Liver (tissue), 9 donors: Measurements from ENCODE around the gene POLDIP3. TPM values are rescaled to one million over a fixed set of nuclear protein-coding genes. Genes with fewer than 3 reads are reported as not detected.

ENCODE experiments used
- DNase-seq: peaks from one replicate; pipeline ENCODE4 v3.0.0-alpha.2; 2017; ENCODE audit warnings: low spot score
- H3K27ac ChIP-seq, 2 donors: one replicate each; pipeline ENCODE4 v1.7.0; 2013; ENCODE audit warnings: inconsistent platforms in 2 of 2, low read length in 2 of 2, control low read depth in 1 of 2, low read depth in 1 of 2, mild to moderate bottlenecking in 1 of 2
- H3K27me3 ChIP-seq, 4 donors: one replicate each; pipeline versions ENCODE4 v1.6.1 to v1.7.0; 2013; ENCODE audit warnings: low read length in 3 of 4, inconsistent platforms in 1 of 4, mild to moderate bottlenecking in 1 of 4, moderate library complexity in 1 of 4; ENCODE audit not compliant: control insufficient read depth in 4 of 4, insufficient read depth in 4 of 4
- H3K36me3 ChIP-seq, 4 donors: one replicate each; pipeline versions ENCODE4 v1.6.1 to v1.7.0; 2013; ENCODE audit warnings: low read length in 3 of 4, mild to moderate bottlenecking in 3 of 4, low read depth in 1 of 4, moderate library complexity in 1 of 4; ENCODE audit not compliant: control insufficient read depth in 4 of 4, insufficient read depth in 3 of 4
- H3K4me1 ChIP-seq, 4 donors: one replicate each; pipeline versions ENCODE4 v1.6.1 to v1.7.0; 2013; ENCODE audit warnings: low read length in 3 of 4, mild to moderate bottlenecking in 3 of 4, moderate library complexity in 1 of 4; ENCODE audit not compliant: control insufficient read depth in 4 of 4, insufficient read depth in 4 of 4
- H3K4me3 ChIP-seq, 3 donors: one replicate each; pipeline versions ENCODE4 v1.6.1 to v1.7.0; 2013; ENCODE audit warnings: low read length in 3 of 3, control low read depth in 1 of 3, low read depth in 1 of 3, mild to moderate bottlenecking in 1 of 3
- H3K9ac ChIP-seq, 2 donors: one replicate each; pipeline ENCODE4 v1.7.0; 2013; ENCODE audit warnings: low read length in 2 of 2, mild to moderate bottlenecking in 2 of 2, moderate library complexity in 2 of 2, control low read depth in 1 of 2, low read depth in 1 of 2
- H3K9me3 ChIP-seq, 4 donors: one replicate each; pipeline versions ENCODE4 v1.6.1 to v1.7.0; 2013; ENCODE audit warnings: low read length in 3 of 4; ENCODE audit not compliant: control insufficient read depth in 4 of 4
- ATF3 ChIP-seq: IDR thresholded peaks from 2 replicates; pipeline ENCODE4 v1.6.1; 2016; ENCODE audit warnings: antibody characterized with exemption
- CTCF ChIP-seq: fragments of 150-350 bp; IDR thresholded peaks from 2 replicates; pipeline ENCODE4 v1.5.1; 2017; ENCODE audit warnings: improper control_type of control experiment, low read depth, low read length; ENCODE audit not compliant: missing input control
- EGR1 ChIP-seq, 2 donors: IDR thresholded peaks; 2 replicates each; pipeline ENCODE4 v1.6.1; 2016 to 2018; ENCODE audit warnings: antibody characterized with exemption in 2 of 2, low read depth in 2 of 2
- FOXA1 ChIP-seq: IDR thresholded peaks from 2 replicates; pipeline ENCODE4 v1.6.1; 2016; ENCODE audit warnings: antibody characterized with exemption
- GABPA ChIP-seq, 2 donors: IDR thresholded peaks in 1 of 2; conservative IDR thresholded peaks in 1 of 2; 2 replicates each; pipeline ENCODE4 v1.6.1; 2016; ENCODE audit warnings: antibody characterized with exemption in 2 of 2, mild to moderate bottlenecking in 1 of 2, moderate library complexity in 1 of 2
- HNF4A ChIP-seq, 2 donors: conservative IDR thresholded peaks; 2 replicates each; pipeline ENCODE4 v1.6.1; 2016; ENCODE audit warnings: antibody characterized with exemption in 2 of 2, mild to moderate bottlenecking in 2 of 2
- HNF4G ChIP-seq: IDR thresholded peaks from 2 replicates; pipeline ENCODE4 v1.6.1; 2016; ENCODE audit warnings: antibody characterized with exemption
- JUND ChIP-seq, 2 donors: IDR thresholded peaks; 2 replicates each; pipeline ENCODE4 v1.6.1; 2016; ENCODE audit warnings: antibody characterized with exemption in 2 of 2
- NR2F2 ChIP-seq: IDR thresholded peaks from 2 replicates; pipeline ENCODE4 v1.6.1; 2016; ENCODE audit warnings: antibody characterized with exemption
- RAD21 ChIP-seq, 2 donors: IDR thresholded peaks; 2 replicates each; pipeline ENCODE4 v1.6.1; 2016; ENCODE audit warnings: antibody characterized with exemption in 2 of 2, mild to moderate bottlenecking in 2 of 2
- REST ChIP-seq: IDR thresholded peaks from 2 replicates; pipeline ENCODE4 v1.6.1; 2016; ENCODE audit warnings: antibody characterized with exemption, mild to moderate bottlenecking
- RXRA ChIP-seq, 2 donors: IDR thresholded peaks; 2 replicates each; pipeline ENCODE4 v1.6.1; 2017 to 2018; ENCODE audit warnings: antibody characterized with exemption in 2 of 2, mild to moderate bottlenecking in 1 of 2
- SP1 ChIP-seq: IDR thresholded peaks from 2 replicates; pipeline ENCODE4 v1.6.1; 2018; ENCODE audit warnings: antibody characterized with exemption, mild to moderate bottlenecking
- TAF1 ChIP-seq: conservative IDR thresholded peaks from 2 replicates; pipeline ENCODE4 v1.6.1; 2016; ENCODE audit warnings: antibody characterized with exemption, mild to moderate bottlenecking
- YY1 ChIP-seq: IDR thresholded peaks from 2 replicates; pipeline ENCODE4 v1.6.1; 2016; ENCODE audit warnings: antibody characterized with exemption, mild to moderate bottlenecking
- ZBTB33 ChIP-seq: IDR thresholded peaks from 2 replicates; pipeline ENCODE4 v1.6.1; 2016; ENCODE audit warnings: antibody characterized with exemption
- WGBS: extraction: QIAGEN DNeasy Blood & Tissue Kit; methylation state at CpG from one replicate; pipeline ENCODE4 v1.1.7; 2013; 5-methylcytosine and 5-hydroxymethylcytosine counted together
- polyA plus RNA-seq, 2 donors: library from polyadenylated mRNA; stranded (reverse) in 1 of 2; unstranded in 1 of 2; fragments of 200-250 nt in 1 of 2; fragments of >200 nt in 1 of 2; fragmentation: Nextera tagmentation in 1 of 2; extraction: Ambion mirVana in 1 of 2; gene quantifications; one replicate each; pipeline versions ENCODE4 v1.2.1 to v1.2.3, GENCODE V29; 2013 to 2015
- total RNA-seq, 2 donors: library from RNA; depleted of rRNA; stranded (reverse); fragments of >200 nt; gene quantifications; one replicate each; pipeline ENCODE4 v1.2.3, GENCODE V29; 2014
- donor health status: healthy.
- donor health status: healthy.
- donor health status: healthy.
- donor health status: healthy.
- donor health status: healthy.

The POLDIP3 gene
- total and polyA plus RNA-seq, 4 donors = 14.6 to 22.5 (median 18.0) TPM

- H3K27ac ChIP-seq = peak overlapping the region; percentile 67 to 73
- H3K9ac ChIP-seq = peak overlapping the region in 1 of 2 donors; percentile 23
- WGBS = 59% methylated on average over 19 of the region's 19 CpGs
- no peak for DNase-seq
- no peaks in the 10 kb centered on the region for H3K27me3 ChIP-seq
- no peak overlapping the region for H3K4me3 ChIP-seq
- peaks cover 46 to 73% (median 63%) of the 10 kb centered on the region in 4 donors for H3K4me1 ChIP-seq
- H3K36me3 ChIP-seq = no peaks in the 10 kb centered on the region
- TF ChIP-seq RAD21 (IDR thresholded peaks at IDR 0.05) (no peak), HNF4A (conservative IDR thresholded peaks at IDR 0.05) (no peak), TAF1 (no peak), REST (no peak), GABPA (IDR thresholded peaks at IDR 0.05 in 1 of 2, conservative IDR thresholded peaks at IDR 0.05 in 1 of 2) (no peak), YY1 (no peak), HNF4G (no peak), SP1 (no peak), ATF3 (no peak), FOXA1 (no peak), NR2F2 (no peak), JUND (IDR thresholded peaks at IDR 0.05) (no peak), CTCF (no peak), RXRA (IDR thresholded peaks at IDR 0.05) (no peak), ZBTB33 (no peak), EGR1 (IDR thresholded peaks at IDR 0.05; ENCODE audit: low read depth in 2 of 2) (no peak)
- no peaks in the 10 kb centered on the region for H3K9me3 ChIP-seq
Measured at GRCh38 chr22:42645341-42645937, 30.8 kb upstream of the POLDIP3 start.
